Neural progenitor cell (in vitro differentiated cells): ENCODE data around the gene FECH.

Experiments
- CTCF ChIP-seq: fragments of 200-600 bp; sonication (generic); IDR thresholded peaks from 2 replicates; pipeline ENCODE4 v1.5.1; 2017; ENCODE audit warnings: antibody characterized with exemption, mild to moderate bottlenecking
- EZH2phosphoT487 ChIP-seq: fragments of 200-600 bp; sonication (generic); IDR thresholded peaks from 2 replicates; pipeline ENCODE4 v1.6.1; 2017; ENCODE audit warnings: antibody characterized with exemption

DNA sequence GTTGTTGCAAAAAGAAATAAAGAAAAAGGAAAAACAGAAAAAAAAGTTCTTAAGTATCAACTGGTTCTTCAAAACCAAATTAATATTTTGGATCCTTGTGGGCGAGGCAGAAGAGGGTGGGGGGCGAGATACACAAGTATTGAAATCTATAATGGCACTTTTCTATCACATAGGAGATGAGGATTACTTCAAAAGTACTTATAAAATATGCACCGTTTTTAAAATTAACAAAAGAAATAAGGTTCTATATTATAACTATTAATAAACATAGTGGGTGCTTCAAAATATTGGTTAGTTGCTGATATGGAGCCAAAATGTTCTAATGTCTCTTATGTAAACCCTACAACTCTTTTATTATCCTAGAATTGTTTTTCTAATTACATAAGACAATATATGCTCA is 2.1 kb downstream of the FECH start:
- no peak for TF ChIP-seq CTCF
- no peak for TF ChIP-seq EZH2phosphoT487
